ENCODE data around the gene ARHGAP44.
A peak's percentile ranks its signal among the peaks of the same experiment; 100 is the strongest.

The ARHGAP44 gene

GRCh38 chr17:12789481-12790248 lies at the start of gene ARHGAP44:
TSS of gene ARHGAP44 (plus strand) at chr17:12789498. CDS start at chr17:12789839, 341 bp downstream.
- DNase-seq (ENCODE audit: low read depth, low spot score): peak; percentile 6

- no peak for DNase-seq (ENCODE audit: low read depth, low spot score)
Observed at GRCh38 chr17:12739500-12739899, 49.8 kb upstream of the ARHGAP44 start.

- no peak for DNase-seq (ENCODE audit: low read depth, low spot score)
Observed at GRCh38 chr17:12743046-12743445, 46.3 kb upstream of the ARHGAP44 start.

GRCh38 chr17:12744298-12744697 lies 45.0 kb upstream of the ARHGAP44 start:
- DNase-seq (ENCODE audit: low read depth, low spot score): no peak

- DNase-seq (ENCODE audit: low read depth, low spot score): no peak
Observed at GRCh38 chr17:12744786-12745185, 44.5 kb upstream of the ARHGAP44 start.

GRCh38 chr17:12745486-12745885 lies 43.8 kb upstream of the ARHGAP44 start:
- DNase-seq (ENCODE audit: low read depth, low spot score): no peak

- no peak for DNase-seq (ENCODE audit: low read depth, low spot score)
Observed at GRCh38 chr17:12756786-12757185, 32.5 kb upstream of the ARHGAP44 start.

- DNase-seq (ENCODE audit: low read depth, low spot score): no peak
Observed at GRCh38 chr17:12759090-12759489, 30.2 kb upstream of the ARHGAP44 start.

- DNase-seq (ENCODE audit: low read depth, low spot score): peak; percentile 17
Observed at GRCh38 chr17:12765548-12765947, 23.8 kb upstream of the ARHGAP44 start.

- no peak for DNase-seq (ENCODE audit: low read depth, low spot score)
Observed at GRCh38 chr17:12768255-12768654, 21.0 kb upstream of the ARHGAP44 start.

- no peak for DNase-seq (ENCODE audit: low read depth, low spot score)
Observed at GRCh38 chr17:12769981-12770380, 19.3 kb upstream of the ARHGAP44 start.

GRCh38 chr17:12773153-12773552 lies 16.1 kb upstream of the ARHGAP44 start:
- no peak for DNase-seq (ENCODE audit: low read depth, low spot score)

GRCh38 chr17:12789075-12789480 lies 220 bp upstream of the ARHGAP44 start:
- DNase-seq (ENCODE audit: low read depth, low spot score): no peak

GRCh38 chr17:12790249-12791106 lies 1.2 kb downstream of the ARHGAP44 start:
- DNase-seq (ENCODE audit: low read depth, low spot score): no peak

GRCh38 chr17:12794919-12795532 lies 5.7 kb downstream of the ARHGAP44 start:
- DNase-seq (ENCODE audit: low read depth, low spot score): no peak

GRCh38 chr17:12800855-12801365 lies 11.6 kb downstream of the ARHGAP44 start:
- DNase-seq (ENCODE audit: low read depth, low spot score): no peak

GRCh38 chr17:12806630-12807029 lies 17.3 kb downstream of the ARHGAP44 start:
- no peak for DNase-seq (ENCODE audit: low read depth, low spot score)

GRCh38 chr17:12808723-12809122 lies 19.4 kb downstream of the ARHGAP44 start:
- no peak for DNase-seq (ENCODE audit: low read depth, low spot score)

- no peak for DNase-seq (ENCODE audit: low read depth, low spot score)
Observed at GRCh38 chr17:12812877-12813276, 23.6 kb downstream of the ARHGAP44 start.

GRCh38 chr17:12813664-12814063 lies 24.4 kb downstream of the ARHGAP44 start:
- no peak for DNase-seq (ENCODE audit: low read depth, low spot score)

- no peak for DNase-seq (ENCODE audit: low read depth, low spot score)
Observed at GRCh38 chr17:12814718-12815117, 25.4 kb downstream of the ARHGAP44 start.

GRCh38 chr17:12815642-12816141 lies 26.4 kb downstream of the ARHGAP44 start:
- no peak for DNase-seq (ENCODE audit: low read depth, low spot score)
